ENCODE measurements around the gene UMODL1.

UMODL1 gene, protein sequence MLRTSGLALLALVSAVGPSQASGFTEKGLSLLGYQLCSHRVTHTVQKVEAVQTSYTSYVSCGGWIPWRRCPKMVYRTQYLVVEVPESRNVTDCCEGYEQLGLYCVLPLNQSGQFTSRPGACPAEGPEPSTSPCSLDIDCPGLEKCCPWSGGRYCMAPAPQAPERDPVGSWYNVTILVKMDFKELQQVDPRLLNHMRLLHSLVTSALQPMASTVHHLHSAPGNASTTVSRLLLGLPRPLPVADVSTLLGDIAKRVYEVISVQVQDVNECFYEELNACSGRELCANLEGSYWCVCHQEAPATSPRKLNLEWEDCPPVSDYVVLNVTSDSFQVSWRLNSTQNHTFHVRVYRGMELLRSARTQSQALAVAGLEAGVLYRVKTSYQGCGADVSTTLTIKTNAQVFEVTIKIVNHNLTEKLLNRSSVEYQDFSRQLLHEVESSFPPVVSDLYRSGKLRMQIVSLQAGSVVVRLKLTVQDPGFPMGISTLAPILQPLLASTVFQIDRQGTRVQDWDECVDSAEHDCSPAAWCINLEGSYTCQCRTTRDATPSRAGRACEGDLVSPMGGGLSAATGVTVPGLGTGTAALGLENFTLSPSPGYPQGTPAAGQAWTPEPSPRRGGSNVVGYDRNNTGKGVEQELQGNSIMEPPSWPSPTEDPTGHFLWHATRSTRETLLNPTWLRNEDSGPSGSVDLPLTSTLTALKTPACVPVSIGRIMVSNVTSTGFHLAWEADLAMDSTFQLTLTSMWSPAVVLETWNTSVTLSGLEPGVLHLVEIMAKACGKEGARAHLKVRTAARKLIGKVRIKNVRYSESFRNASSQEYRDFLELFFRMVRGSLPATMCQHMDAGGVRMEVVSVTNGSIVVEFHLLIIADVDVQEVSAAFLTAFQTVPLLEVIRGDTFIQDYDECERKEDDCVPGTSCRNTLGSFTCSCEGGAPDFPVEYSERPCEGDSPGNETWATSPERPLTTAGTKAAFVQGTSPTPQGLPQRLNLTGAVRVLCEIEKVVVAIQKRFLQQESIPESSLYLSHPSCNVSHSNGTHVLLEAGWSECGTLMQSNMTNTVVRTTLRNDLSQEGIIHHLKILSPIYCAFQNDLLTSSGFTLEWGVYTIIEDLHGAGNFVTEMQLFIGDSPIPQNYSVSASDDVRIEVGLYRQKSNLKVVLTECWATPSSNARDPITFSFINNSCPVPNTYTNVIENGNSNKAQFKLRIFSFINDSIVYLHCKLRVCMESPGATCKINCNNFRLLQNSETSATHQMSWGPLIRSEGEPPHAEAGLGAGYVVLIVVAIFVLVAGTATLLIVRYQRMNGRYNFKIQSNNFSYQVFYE

DNA sequence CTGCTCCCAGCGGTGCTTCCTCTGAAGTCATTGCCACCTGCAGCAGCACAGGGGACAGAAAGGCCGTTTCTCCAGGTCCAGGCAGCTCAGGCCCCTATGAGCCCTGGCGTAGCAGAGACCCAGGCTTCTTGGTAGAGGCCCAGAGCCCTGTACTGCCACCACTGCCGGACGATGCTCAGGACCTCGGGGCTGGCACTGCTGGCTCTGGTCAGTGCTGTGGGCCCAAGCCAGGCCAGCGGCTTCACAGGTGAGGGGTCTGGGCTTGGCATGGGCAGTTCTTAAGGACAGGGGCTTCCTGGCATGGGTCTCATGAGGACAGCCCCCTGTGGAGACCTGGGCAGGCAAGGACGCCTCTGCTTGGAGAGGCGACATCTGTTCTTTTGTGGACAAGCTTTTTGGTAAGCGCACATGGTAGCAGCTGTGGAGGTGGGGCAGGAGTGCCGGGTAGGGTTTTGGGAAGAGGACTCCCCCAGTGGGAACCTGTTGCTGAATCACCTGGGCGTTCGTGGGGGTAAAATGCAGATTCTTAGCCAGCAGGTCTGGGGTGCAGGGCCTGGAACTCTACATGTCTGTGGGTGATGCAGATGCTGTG, at the start of gene UMODL1:
Gene UMODL1 (plus strand): TSS at position 172 of the 592 bp plus-strand sequence. CDS start 0 bp downstream, at position 172.
- DNase-seq (ENCODE audit: low spot score): no peak

DNA sequence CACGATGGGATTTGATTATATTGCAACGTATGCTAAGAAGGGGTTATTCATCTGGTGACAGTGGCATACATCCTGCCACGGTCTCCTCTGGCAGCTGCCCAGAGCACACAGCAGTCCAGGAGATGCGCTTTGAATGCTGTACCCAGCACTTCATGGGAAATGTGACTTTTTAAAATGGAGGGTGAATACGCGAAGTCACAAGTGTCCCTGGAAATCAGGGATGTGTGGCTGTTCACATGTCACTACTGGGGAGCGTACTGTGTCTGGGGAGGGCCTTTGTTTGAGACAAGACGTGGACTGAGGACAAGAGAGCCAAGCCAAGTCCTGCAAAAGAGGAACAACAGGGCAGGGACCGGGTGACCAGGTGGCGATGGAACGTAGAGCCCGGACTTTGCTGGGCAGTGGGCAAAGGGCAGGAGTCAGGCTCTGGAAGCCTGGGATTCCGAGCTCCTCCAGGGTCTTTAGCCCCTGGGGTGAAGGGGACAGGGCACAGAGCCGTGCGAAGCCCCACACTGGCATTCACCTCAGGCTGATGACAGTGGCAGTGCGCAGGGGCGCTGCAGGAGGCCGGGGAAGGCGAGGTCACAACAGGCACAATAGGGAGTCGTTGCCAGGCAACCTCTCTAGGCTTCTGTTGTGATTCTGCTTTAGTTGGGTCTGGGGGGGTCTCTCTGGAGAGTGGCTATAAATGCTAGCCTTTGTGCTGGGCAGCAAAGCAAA, 49.6 kb upstream of the UMODL1 start:
- peak; percentile 32 for DNase-seq (ENCODE audit: low spot score)

DNA sequence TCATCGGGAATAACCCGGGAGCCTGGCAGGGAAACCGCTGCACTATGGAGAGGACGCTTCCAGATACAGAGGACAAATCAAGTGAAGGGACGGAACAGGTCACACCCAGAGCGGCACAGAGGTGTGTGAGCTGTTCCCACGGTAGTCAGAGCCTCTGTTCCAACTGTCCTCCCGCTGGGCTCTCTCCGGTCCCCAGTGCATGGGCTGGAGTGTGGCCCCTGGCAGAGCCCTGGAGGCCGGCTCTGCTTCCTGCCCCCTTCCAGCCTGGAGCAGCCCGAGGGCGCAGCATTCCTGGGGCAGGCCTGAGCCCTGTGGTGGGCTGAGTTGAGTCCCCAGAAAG, 49.1 kb upstream of the UMODL1 start:
- no peak for DNase-seq (ENCODE audit: low spot score)

DNA sequence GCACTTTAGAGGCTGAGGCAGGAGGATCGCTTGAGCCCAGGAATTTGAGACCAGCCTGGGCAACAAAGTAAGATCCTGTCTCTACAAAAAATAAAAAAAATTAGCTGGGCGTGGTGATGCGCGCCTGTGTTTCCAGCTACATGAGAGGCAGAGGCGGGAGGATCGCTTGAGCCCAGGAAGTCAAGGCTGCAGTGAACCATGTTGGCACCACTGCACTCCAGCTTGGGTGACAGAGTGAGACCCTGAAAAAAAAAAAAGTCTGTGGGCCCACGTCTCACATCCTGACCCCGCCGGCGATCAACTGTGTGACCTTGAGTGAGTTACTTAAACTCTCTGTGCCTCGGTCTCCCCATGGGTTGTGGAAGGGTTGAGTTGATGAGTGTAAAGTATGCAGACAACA, 48.2 kb upstream of the UMODL1 start:
- no peak for DNase-seq (ENCODE audit: low spot score)

DNA sequence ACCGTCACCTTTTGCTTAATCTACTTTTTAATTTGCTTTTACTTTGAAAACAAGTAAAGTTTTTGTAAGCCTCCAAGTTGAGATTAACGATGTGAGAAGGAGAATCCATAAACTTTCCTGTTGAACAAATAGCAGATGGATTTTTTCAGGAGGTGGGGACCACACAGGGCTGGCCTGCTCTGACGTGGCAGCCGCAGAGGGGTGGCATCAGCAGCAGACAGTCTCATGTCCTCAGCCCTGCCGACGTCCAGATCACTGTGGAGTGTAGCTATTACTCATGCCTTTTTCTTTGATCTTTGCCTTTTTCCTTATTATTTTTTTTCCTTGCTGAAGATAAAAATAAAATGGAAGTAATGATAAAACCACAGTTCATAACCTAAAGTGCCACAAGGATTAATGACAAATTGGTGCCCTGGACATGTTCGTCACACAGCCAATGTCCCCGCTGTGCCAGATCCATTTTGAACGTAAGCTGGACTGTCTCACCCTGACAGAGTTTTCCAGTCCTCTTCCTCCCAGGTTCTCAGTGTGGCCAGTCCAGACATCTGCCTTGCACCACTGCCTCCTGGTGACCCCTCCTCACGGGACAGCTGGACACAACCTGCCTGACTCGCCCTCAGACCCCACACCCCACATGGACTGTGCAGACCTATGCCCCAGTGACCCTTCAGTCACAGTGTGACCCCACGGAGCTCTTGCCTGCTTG, 45.6 kb upstream of the UMODL1 start:
- no peak for DNase-seq (ENCODE audit: low spot score)

DNA sequence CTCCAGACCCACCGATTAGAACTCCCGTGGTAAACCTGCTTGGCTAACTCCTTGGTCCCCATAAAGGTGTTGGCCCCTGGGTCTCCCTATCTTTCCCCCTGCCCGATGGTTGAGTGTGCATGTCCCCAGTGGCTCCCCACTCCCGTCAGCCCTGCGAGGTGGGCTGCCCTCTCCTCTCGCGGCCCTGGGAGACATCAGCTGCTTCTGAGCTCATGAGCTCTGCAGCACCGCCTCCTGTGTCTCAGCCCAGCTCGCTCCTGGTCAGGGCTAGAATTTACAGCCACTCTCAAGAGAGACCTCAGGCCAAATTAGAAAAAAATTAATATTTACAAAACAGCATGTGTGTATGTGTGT, 45.1 kb upstream of the UMODL1 start:
- no peak for DNase-seq (ENCODE audit: low spot score)

DNA sequence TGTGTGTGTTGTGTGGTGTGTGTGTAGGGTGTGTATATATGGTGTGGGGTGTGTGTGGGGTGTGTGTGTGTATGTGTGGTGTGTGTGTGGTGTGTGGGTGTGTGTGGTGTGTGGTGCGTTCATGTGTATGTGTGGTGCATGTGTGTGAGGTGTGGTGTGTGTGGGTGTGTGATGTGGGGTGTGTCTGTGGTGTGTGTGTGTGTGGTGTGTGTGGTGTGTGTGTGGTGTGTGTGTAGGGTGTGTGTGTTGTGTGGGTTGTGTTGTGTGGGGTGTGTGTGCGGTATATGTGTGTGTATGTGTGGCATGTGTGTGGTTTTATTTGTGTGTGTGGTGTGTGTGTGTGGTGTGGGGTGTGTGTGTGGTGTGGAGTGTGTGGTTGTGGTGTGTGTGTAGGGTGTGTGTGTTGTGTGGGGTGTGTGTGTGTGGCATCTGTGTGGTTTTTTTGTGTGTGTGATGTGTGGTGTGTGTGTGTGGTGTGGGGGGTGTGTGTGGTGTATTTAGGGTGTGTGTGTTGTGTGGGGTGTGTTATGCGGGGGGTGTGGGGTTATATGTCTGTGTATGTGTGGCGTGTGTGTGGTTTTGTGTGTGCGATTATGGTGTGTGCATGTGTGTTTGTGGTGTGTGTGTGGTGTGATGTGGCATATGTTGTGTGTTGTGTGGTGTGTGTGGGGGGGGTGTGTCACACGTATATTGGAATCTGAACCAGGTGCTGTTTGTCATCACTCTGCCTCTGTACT, 43.9 kb upstream of the UMODL1 start:
- no peak for DNase-seq (ENCODE audit: low spot score)

DNA sequence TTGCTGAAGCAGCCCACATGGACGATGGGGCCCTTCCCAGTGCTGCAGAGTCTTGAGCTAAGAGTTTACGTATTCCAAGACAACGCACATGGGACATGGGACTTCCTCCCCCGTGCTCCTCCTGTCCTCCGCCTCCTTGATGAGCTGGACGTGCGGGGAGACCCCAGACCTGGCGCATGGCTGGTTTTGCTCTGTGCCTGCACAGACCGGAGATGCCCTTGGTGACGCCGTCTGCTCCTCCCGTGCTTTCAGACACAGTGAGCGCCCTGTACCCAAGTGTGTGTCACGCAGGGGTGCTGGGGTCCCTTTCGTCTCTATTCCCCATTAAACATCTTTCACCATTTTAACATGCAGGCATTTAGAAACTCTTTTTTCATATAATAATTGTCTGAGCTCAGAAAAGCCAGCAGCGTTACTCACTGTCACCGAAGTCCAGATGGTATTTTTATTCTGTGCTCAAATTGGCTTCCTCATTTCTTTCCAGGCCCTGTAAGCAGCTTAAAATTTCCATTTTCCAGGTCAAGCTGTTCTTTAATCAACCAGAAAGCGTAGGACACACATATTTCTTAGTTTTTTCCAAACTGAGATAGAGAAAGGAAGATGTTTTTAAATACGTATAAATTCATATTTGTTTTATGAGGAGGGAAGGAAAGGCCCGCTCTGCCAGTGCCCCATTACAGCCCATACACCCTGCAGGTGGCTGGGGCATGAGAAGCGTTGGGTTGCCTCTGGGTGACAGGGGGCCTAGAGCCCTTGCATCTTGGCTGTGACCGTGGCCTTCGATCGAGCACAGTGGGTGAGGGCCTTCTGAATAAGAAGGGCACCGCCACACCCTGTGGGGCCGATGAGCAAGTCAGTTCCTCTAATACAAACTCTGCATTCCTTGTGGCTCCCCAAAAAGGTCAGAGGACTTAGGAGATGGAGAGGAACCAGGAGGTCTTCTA, 43.0 kb upstream of the UMODL1 start:
- DNase-seq (ENCODE audit: low spot score): peak; percentile 60

DNA sequence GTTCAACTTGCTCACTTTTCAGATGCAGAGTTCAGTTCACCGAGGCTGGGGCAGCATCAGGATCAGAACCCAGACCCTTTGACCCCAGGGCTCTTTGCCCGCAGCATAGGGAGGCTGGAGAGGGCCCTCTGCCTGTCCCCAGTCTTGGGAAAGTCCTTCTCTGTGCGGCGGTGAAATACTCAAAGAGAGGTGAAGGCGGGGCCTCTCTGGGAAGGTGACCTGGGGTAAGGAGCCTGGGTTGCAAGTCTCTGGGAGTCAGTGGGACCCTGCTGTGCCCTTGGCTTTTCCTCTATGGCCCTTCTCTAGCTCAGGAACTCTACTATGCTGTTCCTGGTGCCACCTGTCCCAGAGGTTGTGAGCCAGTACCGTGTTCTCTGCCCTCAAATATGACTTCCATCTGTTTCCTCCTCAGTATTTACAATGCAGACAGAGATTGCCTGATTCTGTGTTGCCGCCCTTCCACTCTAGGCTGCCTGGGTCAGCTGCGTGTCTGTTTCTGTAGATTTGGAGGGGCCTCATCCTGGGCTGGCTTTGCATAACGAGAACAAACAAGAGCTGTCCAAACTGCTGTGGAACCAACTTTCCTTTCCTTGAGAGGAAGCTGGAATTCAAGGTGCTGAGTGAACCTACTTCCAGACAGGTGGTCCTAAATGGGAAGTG, 42.2 kb upstream of the UMODL1 start:
- DNase-seq (ENCODE audit: low spot score): no peak

DNA sequence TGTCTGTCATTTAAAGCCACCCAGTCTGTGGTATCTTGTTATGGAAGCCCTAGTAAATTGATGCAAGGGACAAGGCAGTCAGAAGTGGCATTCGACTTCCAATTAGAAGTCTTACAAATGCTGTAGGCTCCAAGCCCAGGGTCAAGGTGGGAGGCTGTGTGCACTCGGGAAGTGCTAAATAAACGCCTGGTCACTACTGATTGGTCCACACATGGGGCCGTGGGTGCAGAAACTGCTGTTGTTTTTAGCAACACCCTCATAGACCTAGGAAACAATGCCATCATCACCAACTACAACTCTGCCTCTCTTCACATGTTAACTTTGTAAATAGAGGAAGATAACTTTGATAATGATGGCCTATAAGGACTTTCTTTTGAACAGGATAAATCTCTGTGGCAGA, 40.8 kb upstream of the UMODL1 start:
- no peak for DNase-seq (ENCODE audit: low spot score)

DNA sequence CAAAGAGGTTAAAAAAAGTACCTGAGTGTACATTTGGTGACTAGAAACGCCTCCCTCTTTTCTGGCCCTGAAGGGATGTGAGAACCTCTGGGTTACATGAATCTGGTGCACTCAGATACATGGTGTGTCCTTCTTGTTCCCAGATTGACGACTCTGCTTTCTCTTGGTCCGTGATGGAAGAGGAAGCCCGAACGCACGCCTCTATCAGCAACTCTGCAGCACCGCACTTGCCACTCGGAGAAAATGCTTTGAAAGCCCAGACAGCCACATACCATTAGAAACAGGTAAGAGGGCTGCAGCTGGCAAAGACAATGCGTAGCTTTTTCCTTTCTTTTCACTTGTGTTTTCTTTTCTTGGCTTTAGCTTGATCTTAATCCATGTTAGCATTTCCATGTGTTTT, 39.9 kb upstream of the UMODL1 start:
- no peak for DNase-seq (ENCODE audit: low spot score)

DNA sequence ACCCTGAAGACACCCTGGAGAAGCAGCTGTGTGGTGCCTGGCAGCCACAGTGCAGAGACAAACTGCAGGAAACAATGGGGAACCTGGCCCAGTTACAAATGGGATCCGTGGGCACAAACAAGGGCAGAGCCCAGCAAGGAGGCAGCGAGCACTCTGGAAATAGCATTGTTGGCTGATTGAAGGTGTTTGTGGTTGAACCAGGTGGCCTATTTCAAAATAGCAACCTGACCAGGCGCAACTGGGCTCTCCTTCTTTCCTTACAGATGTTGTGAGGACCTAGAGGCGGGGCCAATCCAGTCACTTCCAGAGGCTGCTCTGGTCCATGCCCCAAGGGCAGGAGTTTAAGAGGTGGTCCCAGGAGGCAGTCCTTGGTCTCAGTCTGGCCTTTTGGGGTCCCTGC, 39.3 kb upstream of the UMODL1 start:
- DNase-seq (ENCODE audit: low spot score): no peak

DNA sequence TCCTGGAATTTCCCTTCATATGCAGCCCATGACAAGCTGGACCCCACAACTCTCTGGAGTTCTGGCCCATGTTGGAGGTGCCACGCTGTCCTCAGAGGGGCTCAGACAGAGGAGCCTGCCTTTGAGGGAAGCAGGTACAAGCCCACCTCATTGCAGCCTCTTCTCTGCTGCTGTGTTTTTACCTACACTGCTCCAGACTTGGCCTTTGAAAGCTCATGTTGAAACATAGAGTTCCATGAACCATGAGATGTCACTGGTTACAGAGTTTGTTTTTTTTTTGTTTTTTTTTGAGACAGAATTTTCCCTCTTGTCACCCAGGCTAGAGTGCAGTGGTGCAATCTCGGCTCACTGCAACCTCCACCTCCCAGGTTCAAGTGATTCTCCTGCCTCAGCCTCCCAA, 38.9 kb upstream of the UMODL1 start:
- DNase-seq (ENCODE audit: low spot score): no peak

DNA sequence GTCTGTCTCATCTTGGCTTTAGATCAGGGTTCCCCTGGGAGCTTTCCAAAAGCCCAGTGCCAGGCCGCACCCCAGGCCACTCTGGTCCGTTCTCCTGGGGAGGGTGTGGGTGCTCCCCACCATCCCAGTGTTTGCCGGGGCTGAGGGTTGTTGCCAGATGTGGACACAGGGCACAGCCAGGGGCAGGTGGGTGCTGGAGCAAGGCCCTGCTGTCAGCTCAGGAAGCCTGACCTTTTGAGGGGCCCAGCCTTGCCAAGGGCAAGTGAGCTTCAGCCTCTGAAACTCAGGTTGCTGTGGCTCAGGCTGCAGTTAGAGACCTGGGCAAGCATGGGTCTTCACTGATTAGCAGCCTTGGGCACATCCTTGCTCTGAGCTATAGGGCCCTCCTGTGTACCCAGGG, 38.1 kb upstream of the UMODL1 start:
- no peak for DNase-seq (ENCODE audit: low spot score)

DNA sequence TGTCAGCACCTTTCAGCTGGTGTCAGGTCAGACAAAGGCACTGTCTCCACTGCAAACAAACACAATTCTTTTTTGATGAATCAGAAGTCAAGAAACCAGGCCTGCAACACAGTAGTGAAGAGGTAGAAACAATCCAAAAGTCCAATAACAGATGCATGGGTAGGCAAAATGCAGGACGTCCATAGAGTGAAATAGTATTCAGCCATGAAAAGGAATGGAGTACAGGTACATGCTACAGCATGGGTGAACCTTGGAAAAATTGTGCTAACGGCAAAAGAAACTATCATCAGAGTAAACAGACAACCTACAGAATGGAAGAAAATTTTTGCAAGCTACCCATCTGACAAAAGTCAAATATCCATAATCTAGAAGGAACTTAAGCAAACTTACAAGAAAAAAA, 34.8 kb upstream of the UMODL1 start:
- no peak for DNase-seq (ENCODE audit: low spot score)

DNA sequence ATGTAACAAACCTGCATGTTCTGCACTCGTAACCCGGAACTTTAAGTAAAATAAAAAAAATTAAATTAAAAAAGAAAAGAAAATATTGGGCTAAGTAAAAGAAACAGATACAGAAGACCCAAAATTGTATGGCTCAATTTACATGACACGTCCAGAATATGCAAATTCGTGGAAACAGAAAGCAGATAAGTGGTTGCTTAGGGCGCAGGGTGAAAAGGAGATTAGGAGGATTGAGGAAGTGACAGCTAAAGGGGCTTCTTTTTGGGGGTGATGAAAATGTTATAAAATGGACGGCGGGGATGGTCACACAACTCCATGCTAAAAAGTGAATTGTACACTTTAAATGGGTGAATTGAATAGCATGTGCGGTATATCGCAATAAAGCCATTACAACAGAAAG, 33.6 kb upstream of the UMODL1 start:
- no peak for DNase-seq (ENCODE audit: low spot score)

DNA sequence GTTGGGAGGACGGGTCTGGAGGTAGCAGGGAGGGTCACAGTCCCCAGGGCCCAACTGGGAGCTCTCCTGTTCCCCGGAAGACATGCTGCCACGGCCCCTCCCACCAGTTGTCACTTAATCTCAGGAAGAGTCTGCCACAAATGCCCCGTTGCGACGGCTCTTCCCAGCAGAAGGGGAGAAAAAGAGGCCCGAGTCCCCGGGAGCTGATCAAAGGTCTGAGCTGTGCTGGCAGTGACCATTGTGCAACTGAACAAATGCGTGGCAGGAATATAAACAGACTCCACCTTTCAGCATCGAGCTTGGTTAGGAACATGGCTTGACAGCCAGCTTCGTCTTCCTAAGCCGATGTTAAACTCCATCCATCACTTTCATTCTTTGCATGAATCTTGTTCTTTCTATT, 33.2 kb upstream of the UMODL1 start:
- no peak for DNase-seq (ENCODE audit: low spot score)

DNA sequence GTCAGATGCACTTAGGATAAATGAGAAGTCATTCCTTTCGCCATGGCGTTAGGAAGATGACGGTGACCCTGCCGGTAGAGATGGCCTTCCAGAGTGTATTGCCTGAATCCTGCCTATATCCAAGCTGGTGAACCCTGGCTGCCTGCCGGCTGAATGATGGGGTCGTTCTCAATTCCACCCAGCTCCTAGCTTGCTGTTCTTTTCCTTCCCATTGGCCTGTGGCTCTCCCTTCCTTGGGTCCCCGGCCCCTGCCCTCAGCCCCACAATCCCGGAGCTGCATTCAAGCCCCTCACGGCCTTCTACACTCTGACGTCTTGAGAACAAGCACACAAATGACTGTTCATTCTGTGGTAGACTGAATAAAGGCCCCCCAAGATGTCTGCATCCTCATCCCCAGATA, 32.7 kb upstream of the UMODL1 start:
- no peak for DNase-seq (ENCODE audit: low spot score)

All from Ammon's horn (tissue), 1 donor.